Central memory CD8-positive, alpha-beta T cell (primary cell): ENCODE measurements around the gene DSCAM.

Experiments
- ATAC-seq: fragments of 150-1000 bp; cut with Tn5 transposase; replicated peaks from 2 replicates; pipeline ENCODE4 v1.10.0; 2022; ENCODE audit warnings: mild to moderate bottlenecking, moderate FRiP score, moderate number of reproducible peaks; ENCODE audit not compliant: poor library complexity, severe bottlenecking; ENCODE audit errors: extremely low read depth
- DNase-seq, 2 donors: peaks; one replicate each; pipeline ENCODE4 v3.0.0; 2021; ENCODE audit warnings: low spot score in 2 of 2
- H3K27ac Mint-ChIP-seq: one replicate; pipeline ENCODE4 v1.8.0; 2022; ENCODE audit warnings: low read depth, mild to moderate bottlenecking, moderate library complexity, mixed read lengths
- H3K27me3 Mint-ChIP-seq: one replicate; pipeline ENCODE4 v1.8.0; 2022; ENCODE audit warnings: mixed read lengths
- H3K36me3 Mint-ChIP-seq: one replicate; pipeline ENCODE4 v1.8.0; 2022; ENCODE audit warnings: mild to moderate bottlenecking, moderate library complexity, mixed read lengths; ENCODE audit not compliant: insufficient read depth
- H3K4me1 Mint-ChIP-seq: one replicate; pipeline ENCODE4 v1.8.0; 2022; ENCODE audit warnings: mixed read lengths
- H3K4me3 Mint-ChIP-seq: one replicate; pipeline ENCODE4 v1.8.0; 2022; ENCODE audit warnings: mild to moderate bottlenecking, moderate library complexity, mixed read lengths
- H3K9me3 Mint-ChIP-seq: one replicate; pipeline ENCODE4 v1.8.0; 2022; ENCODE audit warnings: mixed read lengths

The DSCAM gene

DNA sequence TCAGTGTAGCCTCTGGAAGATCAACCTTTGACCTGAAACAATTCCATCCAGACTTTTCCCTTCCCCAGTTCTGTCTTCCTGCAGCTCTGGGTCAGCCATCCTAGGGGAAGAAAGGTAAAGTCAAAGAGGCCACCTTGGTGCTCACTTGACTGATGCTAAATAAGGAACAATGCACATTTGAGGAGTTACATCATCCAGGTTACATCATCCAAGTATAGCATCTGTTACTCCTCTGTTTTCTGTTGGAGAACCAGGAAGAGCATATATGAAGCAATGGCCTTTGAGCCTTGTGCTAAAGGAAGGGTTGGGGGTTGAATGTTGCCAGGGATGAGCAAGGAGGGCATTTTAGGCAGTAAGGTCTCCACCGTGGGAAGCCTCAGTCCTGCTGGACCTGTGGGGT is 3.1 kb upstream of the DSCAM start:
- Mint-ChIP-seq H3K36me3 (peaks cover 3% of the 10 kb centered on the region), H3K4me3 (no peak overlapping the region)

DNA sequence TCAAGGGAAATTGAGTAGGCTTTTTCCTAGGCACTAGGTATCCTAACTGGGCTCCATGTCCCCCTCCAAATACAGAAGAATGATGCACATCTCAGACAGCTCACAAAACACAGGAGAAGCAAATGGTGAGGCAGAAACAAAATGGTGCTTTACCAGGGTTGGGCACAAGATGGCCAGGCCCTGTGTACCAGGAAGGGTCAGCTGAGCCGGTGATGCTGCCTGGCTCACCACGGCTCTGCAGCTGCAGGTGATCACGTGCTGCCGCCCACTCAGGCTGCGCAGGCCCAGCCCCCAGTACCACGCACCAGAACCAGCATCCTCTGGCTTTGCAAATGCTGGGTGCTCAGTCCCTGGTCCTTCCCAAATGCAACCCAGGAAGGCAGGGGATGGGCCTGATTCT is 993 bp upstream of the DSCAM start:
- ATAC-seq (no peak), DNase-seq (no peak)
- no peaks in the 10 kb centered on the region for H3K4me1 Mint-ChIP-seq
- H3K4me3 Mint-ChIP-seq = no peak overlapping the region
- no peaks in the 10 kb centered on the region for H3K36me3 Mint-ChIP-seq
- H3K9me3 Mint-ChIP-seq = peaks cover 5% of the 10 kb centered on the region
- no peak overlapping the region for H3K27ac Mint-ChIP-seq
- H3K27me3 Mint-ChIP-seq = peaks cover 10% of the 10 kb centered on the region

More for the DNA sequence above, 3.1 kb upstream of the DSCAM start:
- Mint-ChIP-seq H3K27ac (no peak overlapping the region), H3K9me3 (peaks cover 11% of the 10 kb centered on the region), H3K27me3 (peaks cover 9% of the 10 kb centered on the region), H3K4me1 (no peaks in the 10 kb centered on the region)
- ATAC-seq (no peak), DNase-seq (no peak)

- ATAC-seq = no peak
- Mint-ChIP-seq H3K9me3 (peaks cover 11% of the 10 kb centered on the region), H3K27me3 (peaks cover 28% of the 10 kb centered on the region)
These were observed 855 bp downstream of the DSCAM start for GRCh38 chr21:40846103-40846502.

DNA sequence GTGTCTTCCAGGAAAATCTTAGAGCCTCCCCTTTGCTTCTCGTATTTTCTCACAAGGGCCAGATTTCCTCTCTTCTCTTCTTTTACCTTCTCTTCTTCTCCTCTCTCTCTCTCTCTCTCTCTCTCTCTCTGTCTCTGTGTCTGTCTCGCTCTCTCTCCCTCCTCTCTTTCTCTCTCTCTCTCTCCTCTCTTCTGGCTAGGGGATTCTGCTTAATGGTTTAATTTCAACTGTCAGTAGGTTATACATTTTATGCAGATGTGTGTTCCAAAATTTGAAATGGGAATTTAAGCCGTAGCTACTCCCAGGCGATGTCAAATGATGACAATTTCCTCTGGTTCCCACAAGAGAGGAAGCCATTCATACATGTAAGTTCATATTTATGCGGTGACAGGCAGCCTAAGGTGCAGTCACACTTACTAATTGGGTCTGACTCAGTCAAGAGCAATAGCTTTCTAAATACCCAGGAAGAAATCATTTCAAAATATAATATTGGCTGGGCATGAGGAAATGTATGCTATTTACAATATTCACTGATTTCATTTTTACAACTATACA is 1.4 kb downstream of the DSCAM start:
- ATAC-seq (no peak), DNase-seq (no peak)
- Mint-ChIP-seq H3K9me3 (peaks cover 14% of the 10 kb centered on the region), H3K27me3 (peaks cover 34% of the 10 kb centered on the region), H3K27ac (no peak overlapping the region), H3K4me3 (no peak overlapping the region), H3K4me1 (no peaks in the 10 kb centered on the region), H3K36me3 (no peaks in the 10 kb centered on the region)

More at GRCh38 chr21:40846103-40846502, 855 bp downstream of the DSCAM start:
- H3K36me3 Mint-ChIP-seq = no peaks in the 10 kb centered on the region
- H3K4me3 Mint-ChIP-seq = no peak overlapping the region
- H3K27ac Mint-ChIP-seq = no peak overlapping the region
- no peaks in the 10 kb centered on the region for H3K4me1 Mint-ChIP-seq
- DNase-seq = no peak

DNA sequence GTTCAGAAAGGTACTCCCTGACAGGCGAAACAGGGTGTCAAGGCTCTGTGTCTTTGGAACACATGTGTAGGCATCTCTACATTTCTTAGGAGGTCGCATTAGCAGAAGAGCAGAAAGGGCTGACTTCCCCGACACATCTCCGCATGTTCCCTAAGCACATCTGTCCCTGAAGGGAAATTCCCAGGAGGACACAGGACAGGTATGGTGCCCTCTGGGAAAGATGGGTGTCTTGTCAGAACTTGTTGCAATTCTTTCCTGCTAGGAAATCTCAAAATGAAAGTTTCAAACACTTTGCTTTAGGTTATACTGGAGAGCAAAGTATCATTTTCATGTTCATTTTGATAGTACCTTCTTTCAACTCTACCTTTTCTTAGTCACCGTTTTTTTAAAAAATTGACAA is 2.0 kb downstream of the DSCAM start:
- no peaks in the 10 kb centered on the region for H3K36me3 Mint-ChIP-seq
- ATAC-seq (no peak), DNase-seq (no peak)
- no peak overlapping the region for H3K4me3 Mint-ChIP-seq
- H3K9me3 Mint-ChIP-seq = peaks cover 17% of the 10 kb centered on the region
- H3K27ac Mint-ChIP-seq = no peak overlapping the region
- H3K4me1 Mint-ChIP-seq = no peaks in the 10 kb centered on the region
- H3K27me3 Mint-ChIP-seq = peaks cover 40% of the 10 kb centered on the region

DNA sequence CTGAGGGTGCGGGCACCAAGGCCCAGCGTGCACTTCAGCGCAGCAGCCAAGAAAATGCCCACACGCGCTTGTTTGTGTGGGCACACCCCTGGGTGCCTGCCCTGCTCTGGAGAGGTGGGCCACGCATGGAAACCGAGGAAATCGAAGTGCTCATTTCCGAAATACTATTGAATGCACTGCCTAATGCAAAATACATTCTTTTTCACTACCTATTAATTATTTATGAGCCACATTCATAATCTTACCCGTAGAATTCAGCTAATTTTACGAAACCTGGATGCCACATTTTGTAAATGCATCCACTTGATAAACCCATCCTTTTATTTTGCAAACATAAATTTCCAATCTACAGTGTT is 4.8 kb downstream of the DSCAM start:
- H3K9me3 Mint-ChIP-seq = peaks cover 17% of the 10 kb centered on the region
- H3K4me1 Mint-ChIP-seq = no peaks in the 10 kb centered on the region
- H3K27ac Mint-ChIP-seq = no peak overlapping the region
- no peak for DNase-seq
- peaks cover 43% of the 10 kb centered on the region for H3K27me3 Mint-ChIP-seq
- H3K36me3 Mint-ChIP-seq = no peaks in the 10 kb centered on the region
- H3K4me3 Mint-ChIP-seq = no peak overlapping the region
- no peak for ATAC-seq

DNA sequence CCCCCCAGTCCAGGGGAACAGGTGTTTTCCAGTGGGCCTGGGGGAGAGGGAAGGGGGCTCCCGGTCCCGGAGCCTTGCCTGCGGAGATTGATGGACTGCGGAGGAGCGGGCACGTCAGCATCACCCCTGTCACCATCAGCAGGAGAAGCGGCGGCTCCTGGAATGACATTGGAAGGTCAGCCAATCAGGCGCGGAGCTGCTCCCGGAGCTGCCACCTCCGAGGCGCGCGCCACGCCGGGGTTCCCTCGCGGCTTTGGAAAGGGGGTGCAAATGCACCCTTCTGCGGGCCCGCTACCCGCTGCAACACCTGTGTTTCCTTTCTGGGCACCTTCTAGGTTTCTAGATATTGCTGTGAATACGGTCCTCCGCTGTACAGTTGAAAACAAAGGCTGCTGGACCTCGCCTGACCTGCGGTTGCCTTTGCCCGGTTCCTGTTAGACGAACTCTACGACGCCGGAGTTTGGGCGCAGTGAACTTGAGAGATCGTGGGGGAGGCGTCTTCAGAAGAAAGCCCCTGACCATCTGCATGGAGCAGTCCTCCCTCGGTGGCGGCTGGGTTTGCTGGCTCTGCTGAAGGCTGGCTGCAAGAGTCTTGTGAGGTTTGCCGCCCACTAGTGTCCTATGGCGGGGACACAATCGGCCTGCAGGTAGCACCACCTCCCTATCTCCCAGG is 5.3 kb downstream of the DSCAM start:
- ATAC-seq (no peak), DNase-seq (no peak)
- Mint-ChIP-seq H3K9me3 (peaks cover 17% of the 10 kb centered on the region), H3K27me3 (peaks cover 43% of the 10 kb centered on the region), H3K27ac (no peak overlapping the region), H3K4me3 (no peak overlapping the region), H3K36me3 (no peaks in the 10 kb centered on the region), H3K4me1 (no peaks in the 10 kb centered on the region)

- Mint-ChIP-seq H3K27me3 (peaks cover 40% of the 10 kb centered on the region), H3K4me3 (no peak overlapping the region), H3K27ac (no peak overlapping the region), H3K4me1 (no peaks in the 10 kb centered on the region), H3K9me3 (peaks cover 15% of the 10 kb centered on the region), H3K36me3 (no peaks in the 10 kb centered on the region)
- ATAC-seq = no peak
- no peak for DNase-seq
These were observed 6.4 kb downstream of the DSCAM start for GRCh38 chr21:40840401-40841125.

- no peaks in the 10 kb centered on the region for H3K4me1 Mint-ChIP-seq
- H3K27ac Mint-ChIP-seq = no peak overlapping the region
- no peak overlapping the region for H3K4me3 Mint-ChIP-seq
- ATAC-seq (no peak), DNase-seq (no peak)
- H3K9me3 Mint-ChIP-seq = peaks cover 11% of the 10 kb centered on the region
- H3K27me3 Mint-ChIP-seq = peaks cover 33% of the 10 kb centered on the region
- H3K36me3 Mint-ChIP-seq = no peaks in the 10 kb centered on the region
These were observed 7.4 kb downstream of the DSCAM start for GRCh38 chr21:40839521-40839920.

- H3K4me3 Mint-ChIP-seq = no peak overlapping the region
- peaks cover 9% of the 10 kb centered on the region for H3K9me3 Mint-ChIP-seq
- no peak for DNase-seq
- no peaks in the 10 kb centered on the region for H3K4me1 Mint-ChIP-seq
- H3K27ac Mint-ChIP-seq = no peak overlapping the region
- no peak for ATAC-seq
- peaks cover 28% of the 10 kb centered on the region for H3K27me3 Mint-ChIP-seq
- no peaks in the 10 kb centered on the region for H3K36me3 Mint-ChIP-seq
These were observed 9.5 kb downstream of the DSCAM start for GRCh38 chr21:40837456-40837855.

DNA sequence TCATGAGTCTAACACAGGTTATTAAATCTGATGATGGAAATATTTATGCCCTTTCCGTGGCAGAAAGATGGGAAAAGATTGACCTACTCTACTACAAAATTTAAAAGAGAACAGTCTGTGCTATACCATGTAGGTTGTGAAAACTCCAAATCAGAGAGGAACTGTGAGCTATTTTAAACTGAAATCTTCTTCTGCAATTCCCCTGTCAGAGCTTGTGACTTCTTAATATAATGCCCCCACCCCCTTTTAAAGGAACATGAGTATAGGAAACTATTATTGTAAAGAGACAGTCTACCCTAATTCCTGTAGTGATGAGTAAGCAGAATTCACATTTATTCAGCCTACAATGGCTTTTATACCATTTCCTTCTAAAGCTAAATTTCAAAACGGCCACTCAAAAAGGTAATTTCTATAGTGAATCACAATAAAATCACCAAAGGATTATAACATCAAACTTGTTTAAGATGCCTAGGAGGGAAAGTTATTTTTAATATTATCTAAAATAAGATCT is 11.7 kb downstream of the DSCAM start:
- H3K9me3 Mint-ChIP-seq = no peaks in the 10 kb centered on the region
- no peak overlapping the region for H3K27ac Mint-ChIP-seq
- H3K27me3 Mint-ChIP-seq = peaks cover 6% of the 10 kb centered on the region
- DNase-seq = no peak
- H3K36me3 Mint-ChIP-seq = no peaks in the 10 kb centered on the region
- H3K4me3 Mint-ChIP-seq = no peak overlapping the region
- no peaks in the 10 kb centered on the region for H3K4me1 Mint-ChIP-seq
- ATAC-seq = no peak

DNA sequence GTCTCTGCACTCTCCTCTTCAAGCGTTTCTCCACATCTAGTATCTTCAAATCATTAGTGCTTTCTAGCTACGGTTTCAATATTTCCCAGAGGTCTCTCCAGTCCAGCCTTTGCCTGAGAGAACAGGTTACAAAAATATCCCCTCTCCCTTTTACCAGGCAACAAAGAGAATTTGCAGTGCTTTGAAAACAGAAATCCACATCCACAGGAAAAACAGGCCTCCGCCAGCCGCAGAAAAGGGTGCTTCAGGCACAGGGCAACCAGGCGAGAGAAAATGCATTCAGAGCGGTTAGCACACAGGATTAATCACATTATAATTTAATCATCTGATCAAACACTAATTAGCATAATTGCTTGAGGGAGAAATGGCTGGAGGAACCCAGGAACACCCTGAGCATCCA is 13.8 kb downstream of the DSCAM start:
- Mint-ChIP-seq H3K36me3 (no peaks in the 10 kb centered on the region), H3K4me3 (no peak overlapping the region), H3K4me1 (no peaks in the 10 kb centered on the region), H3K9me3 (peaks cover 6% of the 10 kb centered on the region), H3K27me3 (no peaks in the 10 kb centered on the region), H3K27ac (no peak overlapping the region)
- DNase-seq (no peak), ATAC-seq (no peak)

DNA sequence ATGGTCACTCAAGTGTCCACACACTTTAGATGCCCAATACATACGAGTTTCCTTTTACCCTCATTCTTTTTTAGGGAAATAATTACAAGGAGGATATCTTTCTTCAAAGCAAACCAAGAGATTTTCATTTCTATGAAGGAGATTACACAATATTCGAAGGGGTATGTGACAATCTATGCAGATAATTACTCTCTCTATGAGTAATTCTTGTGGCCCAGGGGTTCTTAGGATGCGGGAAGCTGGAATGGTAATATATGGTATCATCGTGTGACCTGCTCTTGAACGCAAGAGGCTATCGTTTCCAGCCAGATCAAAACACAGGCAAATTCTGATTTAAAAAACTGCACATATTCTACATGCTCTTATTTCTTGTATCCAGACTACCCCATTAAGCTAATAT is 14.6 kb downstream of the DSCAM start:
- Mint-ChIP-seq H3K9me3 (peaks cover 6% of the 10 kb centered on the region), H3K4me3 (no peak overlapping the region), H3K27ac (no peak overlapping the region), H3K4me1 (no peaks in the 10 kb centered on the region), H3K36me3 (no peaks in the 10 kb centered on the region), H3K27me3 (no peaks in the 10 kb centered on the region)
- ATAC-seq (no peak), DNase-seq (no peak)
